Ovary (tissue), 9 donors: ENCODE measurements around the gene RRP8. TPM values are rescaled to one million over a fixed set of nuclear protein-coding genes. Genes with fewer than 3 reads are reported as not detected.

Source experiments
- DNase-seq, 5 donors: peaks; one replicate each; pipeline ENCODE4 v3.0.0-alpha.2; 2019 to 2020
- H3K27ac ChIP-seq, 2 donors: fragments of 200-600 bp; one replicate each; pipeline versions ENCODE4 v1.5.1 to v1.8.0; 2019 to 2022
- H3K27me3 ChIP-seq: fragments of 200-600 bp; one replicate; pipeline ENCODE4 v1.8.0; 2022
- H3K36me3 ChIP-seq: fragments of 200-600 bp; sonication (generic); one replicate; pipeline ENCODE4 v1.5.1; 2019
- H3K4me1 ChIP-seq: one replicate; pipeline ENCODE4 v1.8.1; 2013; ENCODE audit warnings: mild to moderate bottlenecking, moderate library complexity; ENCODE audit not compliant: insufficient read depth
- H3K4me3 ChIP-seq: fragments of 200-600 bp; sonication (generic); one replicate; pipeline ENCODE4 v1.5.1; 2017
- H3K9me3 ChIP-seq, 2 donors: fragments of 200-600 bp in 1 of 2; sonication (generic) in 1 of 2; one replicate each; pipeline versions ENCODE4 v1.5.1 to v1.8.1; 2013 to 2019; ENCODE audit warnings: mild to moderate bottlenecking in 1 of 2, moderate library complexity in 1 of 2
- CTCF ChIP-seq, 3 donors: fragments of 450-650 bp in 2 of 3; fragments of 200-600 bp in 1 of 3; IDR thresholded peaks; one replicate each; pipeline versions ENCODE4 v1.5.1 to v1.8.0; 2016 to 2022; ENCODE audit warnings: antibody characterized with exemption in 3 of 3, mild to moderate bottlenecking in 1 of 3
- EP300 ChIP-seq: sonication (generic); formaldehyde crosslinking; IDR thresholded peaks from one replicate; pipeline ENCODE4 v1.6.1; 2017; ENCODE audit warnings: antibody characterized with exemption
- POLR2A ChIP-seq: fragments of 450-650 bp; IDR thresholded peaks from one replicate; pipeline ENCODE4 v1.6.1; 2017; ENCODE audit warnings: antibody characterized with exemption, mild to moderate bottlenecking, moderate library complexity
- WGBS, 3 donors: extraction: QIAGEN DNeasy Blood & Tissue Kit in 1 of 3; methylation state at CpG; one replicate each; pipeline versions ENCODE4 v1.1.5 to v1.1.7; 2013 to 2017; 5-methylcytosine and 5-hydroxymethylcytosine counted together
- intact Hi-C, 4 donors: fragments of 100-400 bp; cut with DNase I; formaldehyde crosslinking; loops; one replicate each; pipeline versions ENCODE4 v1.11.0 to v1.15.1; 2022 to 2023
- polyA plus RNA-seq, 2 donors: library from polyadenylated mRNA; stranded (reverse); fragments of 200-250 nt in 1 of 2; fragments of 350-450 nt in 1 of 2; fragmentation: Illumina TruSeq in 1 of 2; extraction: RNeasy Lipid Tissue Mini Kit (QIAGEN cat#74804) in 1 of 2; gene quantifications; one replicate each; pipeline ENCODE4 v1.2.3, GENCODE V29; 2013 to 2014
- total RNA-seq, 7 donors: library from RNA; depleted of rRNA in 2 of 7; stranded (reverse); fragments of >200 nt in 2 of 7; fragmentation: NEBNext Ultra II Directional in 3 of 7; extraction: Animal tissue kit (Norgen Biotek cat#: 25700) in 3 of 7; gene quantifications; one replicate each; pipeline versions ENCODE4 v1.1.0 to v1.2.4, GENCODE V29; 2016 to 2023
- donor health status: DM: no; HTN: no; CAD: no; lungs with moderate emphysema.
- donor health status: DM: no; HTN: no; CAD: no.
- donor health status: Bipolar disorder and iron deficiency.
- donor health status: DM: yes; HTN: yes; CAD: no.
- donor health status: DM: no; HTN: no; CAD: no.
- donor health status: DM: yes; HTN: yes; CAD: no.

The RRP8 gene
- total and polyA plus RNA-seq, 9 donors, result 8.2 to 32.7 (median 17.1) TPM

DNA sequence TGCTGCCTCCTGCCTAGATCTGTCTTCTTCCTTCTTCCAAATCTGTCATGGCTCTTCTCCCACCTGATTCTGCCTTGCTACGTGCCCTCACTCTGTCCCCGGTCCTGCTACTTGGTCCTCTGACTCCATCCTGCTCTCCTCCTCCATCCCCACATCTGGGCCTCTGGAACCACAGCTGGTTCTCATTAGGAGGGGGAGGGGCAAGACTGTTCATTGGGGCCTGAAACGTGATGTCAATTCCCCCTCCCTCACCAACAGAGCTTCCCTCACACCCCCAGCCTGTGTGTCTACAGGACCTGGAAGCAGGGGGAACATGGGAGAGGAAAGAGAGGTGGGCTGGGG is 43.1 kb upstream of the RRP8 start:
- DNase-seq, result peak in 4 of 5 donors; percentile 40 to 73 (median 58)
- no peaks in the 10 kb centered on the region for H3K9me3 ChIP-seq
- WGBS, 3 donors, result 12 to 20% (median 16%) methylated on average over 3 of the region's 3 CpGs
- peak overlapping the region; percentile 11 for H3K4me3 ChIP-seq
- peak overlapping the region in 1 of 2 donors; percentile 8 for H3K27ac ChIP-seq
- no peaks in the 10 kb centered on the region for H3K27me3 ChIP-seq
- peaks cover 17% of the 10 kb centered on the region for H3K4me1 ChIP-seq
- no peak for TF ChIP-seq EP300
- TF ChIP-seq CTCF (IDR thresholded peaks at IDR 0.05), result no peak
- TF ChIP-seq POLR2A, result no peak
- no peaks in the 10 kb centered on the region for H3K36me3 ChIP-seq
- intact Hi-C loops, result no loop called here

GRCh38 chr11:6646071-6646470 is 42.7 kb upstream of the RRP8 start:
- Histone ChIP-seq H3K27ac (no peak overlapping the region), H3K4me1 (peaks cover 17% of the 10 kb centered on the region), H3K4me3 (no peak overlapping the region), H3K9me3 (no peaks in the 10 kb centered on the region), H3K36me3 (no peaks in the 10 kb centered on the region), H3K27me3 (no peaks in the 10 kb centered on the region)
- no peak for TF ChIP-seq CTCF (IDR thresholded peaks at IDR 0.05)
- no peak for TF ChIP-seq POLR2A
- TF ChIP-seq EP300, result no peak
- DNase-seq, result peak in 2 of 5 donors; percentile 21 to 34
- WGBS, 3 donors, result 21 to 32% (median 24%) methylated on average over 12 of the region's 12 CpGs
- intact Hi-C loops, result no loop called here

DNA sequence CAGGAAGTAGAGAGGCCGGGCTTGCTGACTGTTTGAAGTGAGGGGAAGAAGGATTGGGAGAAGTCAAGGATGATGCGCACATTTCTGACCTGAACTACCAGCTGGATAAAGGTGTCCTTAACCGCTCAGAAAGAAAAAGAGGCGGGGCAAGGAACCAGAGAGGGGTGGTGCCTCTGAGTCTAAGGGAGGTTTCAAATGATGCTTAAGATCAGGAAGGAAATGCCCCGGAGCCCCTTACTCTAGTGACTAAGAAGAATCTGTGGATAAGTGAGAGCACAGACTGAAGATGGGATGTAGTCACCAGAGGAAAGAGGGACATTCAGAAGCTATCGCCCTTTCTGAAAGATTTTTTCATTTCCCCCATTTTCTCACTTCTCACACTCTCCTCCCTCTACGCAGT is 39.5 kb upstream of the RRP8 start:
- H3K27me3 ChIP-seq, result no peaks in the 10 kb centered on the region
- peaks cover 17% of the 10 kb centered on the region for H3K4me1 ChIP-seq
- no peak for DNase-seq
- no peaks in the 10 kb centered on the region for H3K36me3 ChIP-seq
- no peaks in the 10 kb centered on the region for H3K9me3 ChIP-seq
- H3K27ac ChIP-seq, result no peak overlapping the region
- intact Hi-C loops, result no loop called here
- H3K4me3 ChIP-seq, result no peak overlapping the region
- TF ChIP-seq CTCF (IDR thresholded peaks at IDR 0.05), result no peak
- TF ChIP-seq POLR2A, result no peak
- TF ChIP-seq EP300, result no peak
- WGBS, 3 donors, result 88 to 94% (median 92%) methylated on average over 7 of the region's 7 CpGs

- H3K9me3 ChIP-seq, result no peaks in the 10 kb centered on the region
- WGBS, 3 donors, result 90 to 96% (median 94%) methylated on average over 26 of the region's 26 CpGs
- H3K4me1 ChIP-seq, result peaks cover 7% of the 10 kb centered on the region
- no peaks in the 10 kb centered on the region for H3K36me3 ChIP-seq
- TF ChIP-seq POLR2A (no peak), EP300 (no peak), CTCF (IDR thresholded peaks at IDR 0.05) (no peak)
- H3K27me3 ChIP-seq, result no peaks in the 10 kb centered on the region
- H3K4me3 ChIP-seq, result no peak overlapping the region
- H3K27ac ChIP-seq, result no peak overlapping the region
- intact Hi-C loops, result no loop called here
- no peak for DNase-seq
Measured at GRCh38 chr11:6640985-6641701, 37.7 kb upstream of the RRP8 start.
